GM12892 (cell line): ENCODE results near the gene STARD7.

Experiments
- POLR2A ChIP-seq: IDR thresholded peaks from 2 replicates; pipeline ENCODE4 v1.6.1; 2011; ENCODE audit warnings: low read depth, low read length, control low read depth
- POLR2AphosphoS5 ChIP-seq: IDR thresholded peaks from 2 replicates; pipeline ENCODE4 v1.6.1; 2011; ENCODE audit warnings: low read depth, low read length, control low read depth
- TAF1 ChIP-seq: IDR thresholded peaks from 2 replicates; pipeline ENCODE4 v1.6.1; 2011; ENCODE audit warnings: low read depth, mild to moderate bottlenecking, control low read depth, low read length, borderline replicate concordance

DNA sequence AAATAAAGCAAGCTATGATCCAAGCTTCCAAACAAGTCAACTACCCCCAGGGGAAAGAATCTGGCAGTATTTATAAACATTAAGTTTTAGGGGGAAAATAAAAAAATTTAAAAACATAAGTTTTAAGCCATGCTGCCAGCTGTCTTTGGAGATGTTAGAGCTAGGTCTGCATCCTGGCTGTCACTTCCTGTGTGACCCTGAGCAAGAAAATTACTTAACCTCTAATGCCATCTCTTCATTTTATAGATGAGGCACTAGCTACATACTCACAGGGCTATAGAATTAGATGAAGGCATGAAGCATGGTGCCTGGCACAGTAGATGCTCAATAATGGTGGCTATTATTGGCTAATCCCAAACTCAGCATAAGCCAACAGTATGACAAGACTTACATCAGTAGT, 28.1 kb downstream of the STARD7 start:
- TF ChIP-seq POLR2A (no peak), POLR2AphosphoS5 (no peak), TAF1 (no peak)
